Sigmoid colon (tissue), 7 donors: ENCODE results near the gene CCDC68. TPM values are rescaled to one million over a fixed set of nuclear protein-coding genes. Genes with fewer than 3 reads are reported as not detected.

ENCODE experiments used
- DNase-seq: peaks from one replicate; pipeline ENCODE4 v3.0.0-alpha.2; 2019
- H3K27ac ChIP-seq, 4 donors: fragments of 200-600 bp; sonication (generic); one replicate each; pipeline ENCODE4 v1.5.1; 2016 to 2019; ENCODE audit warnings: mild to moderate bottlenecking in 1 of 4
- H3K27me3 ChIP-seq, 3 donors: fragments of 200-600 bp; sonication (generic); one replicate each; pipeline ENCODE4 v1.5.1; 2019; ENCODE audit warnings: mild to moderate bottlenecking in 1 of 3
- H3K36me3 ChIP-seq, 4 donors: fragments of 200-600 bp; sonication (generic); one replicate each; pipeline ENCODE4 v1.5.1; 2016 to 2019
- H3K4me1 ChIP-seq, 4 donors: fragments of 200-600 bp; sonication (generic); one replicate each; pipeline ENCODE4 v1.5.1; 2017 to 2019
- H3K4me3 ChIP-seq, 4 donors: fragments of 200-600 bp; sonication (generic); one replicate each; pipeline ENCODE4 v1.5.1; 2017 to 2019; ENCODE audit warnings: mild to moderate bottlenecking in 2 of 4, moderate library complexity in 1 of 4
- H3K9me3 ChIP-seq, 4 donors: fragments of 200-600 bp in 3 of 4; sonication (generic) in 3 of 4; one replicate each; pipeline versions ENCODE4 v1.5.1 to v1.6.1; 2013 to 2019
- EP300 ChIP-seq, 4 donors: sonication (generic); formaldehyde crosslinking; IDR thresholded peaks; one replicate each; pipeline ENCODE4 v1.6.1; 2017; ENCODE audit warnings: antibody characterized with exemption in 4 of 4
- POLR2A ChIP-seq, 2 donors: fragments of 450-650 bp; IDR thresholded peaks; one replicate each; pipeline ENCODE4 v1.6.1; 2016; ENCODE audit warnings: antibody characterized with exemption in 2 of 2, mild to moderate bottlenecking in 2 of 2, moderate library complexity in 2 of 2
- POLR2AphosphoS5 ChIP-seq, 4 donors: sonication (generic); formaldehyde crosslinking; IDR thresholded peaks; one replicate each; pipeline ENCODE4 v1.6.1; 2017; ENCODE audit warnings: antibody characterized with exemption in 4 of 4
- WGBS, 2 donors: extraction: QIAGEN DNeasy Blood & Tissue Kit; methylation state at CpG; one replicate each; pipeline ENCODE4 v1.1.7; 2013; 5-methylcytosine and 5-hydroxymethylcytosine counted together
- intact Hi-C: fragments of 100-400 bp; cut with DNase I; formaldehyde crosslinking; loops from one replicate; pipeline ENCODE4 v1.15.1; 2023
- polyA plus RNA-seq, 3 donors: library from polyadenylated mRNA; stranded (reverse); fragments of 200-250 nt; gene quantifications; one replicate each; pipeline ENCODE4 v1.2.3, GENCODE V29; 2013
- total RNA-seq, 4 donors: library from RNA; depleted of rRNA; stranded (reverse); fragments of >200 nt; gene quantifications; one replicate each; pipeline ENCODE4 v1.1.0, GENCODE V29; 2016
- TF ChIP-seq, protein P1 (sequence below), 4 experiments: fragments of 450-650 bp in 3 of 4; fragments of 200-600 bp in 1 of 4; IDR thresholded peaks; one replicate each; pipeline ENCODE4 v1.5.1; 2016 to 2019; ENCODE audit warnings: antibody characterized with exemption in 4 of 4, mild to moderate bottlenecking in 3 of 4, moderate library complexity in 2 of 4
- donor health status: healthy with polysubstance abuse.
- donor health status: Bipolar disorder and iron deficiency.
- donor health status: healthy.

CCDC68 gene
- total and polyA plus RNA-seq, 7 donors, result 3.1 to 42.3 (median 5.5) TPM

- DNase-seq, result peak; percentile 48
- Histone ChIP-seq H3K4me1 (no peaks in the 10 kb centered on the region), H3K27me3 (no peaks in the 10 kb centered on the region), H3K36me3 (no peaks in the 10 kb centered on the region), H3K9me3 (no peaks in the 10 kb centered on the region), H3K27ac (no peak overlapping the region), H3K4me3 (no peak overlapping the region)
- TF ChIP-seq POLR2A (IDR thresholded peaks at IDR 0.05), result no peak
- TF ChIP-seq POLR2AphosphoS5 (IDR thresholded peaks at IDR 0.05), result no peak
- no peak for TF ChIP-seq EP300 (IDR thresholded peaks at IDR 0.05)
- TF ChIP-seq, protein P1, sequence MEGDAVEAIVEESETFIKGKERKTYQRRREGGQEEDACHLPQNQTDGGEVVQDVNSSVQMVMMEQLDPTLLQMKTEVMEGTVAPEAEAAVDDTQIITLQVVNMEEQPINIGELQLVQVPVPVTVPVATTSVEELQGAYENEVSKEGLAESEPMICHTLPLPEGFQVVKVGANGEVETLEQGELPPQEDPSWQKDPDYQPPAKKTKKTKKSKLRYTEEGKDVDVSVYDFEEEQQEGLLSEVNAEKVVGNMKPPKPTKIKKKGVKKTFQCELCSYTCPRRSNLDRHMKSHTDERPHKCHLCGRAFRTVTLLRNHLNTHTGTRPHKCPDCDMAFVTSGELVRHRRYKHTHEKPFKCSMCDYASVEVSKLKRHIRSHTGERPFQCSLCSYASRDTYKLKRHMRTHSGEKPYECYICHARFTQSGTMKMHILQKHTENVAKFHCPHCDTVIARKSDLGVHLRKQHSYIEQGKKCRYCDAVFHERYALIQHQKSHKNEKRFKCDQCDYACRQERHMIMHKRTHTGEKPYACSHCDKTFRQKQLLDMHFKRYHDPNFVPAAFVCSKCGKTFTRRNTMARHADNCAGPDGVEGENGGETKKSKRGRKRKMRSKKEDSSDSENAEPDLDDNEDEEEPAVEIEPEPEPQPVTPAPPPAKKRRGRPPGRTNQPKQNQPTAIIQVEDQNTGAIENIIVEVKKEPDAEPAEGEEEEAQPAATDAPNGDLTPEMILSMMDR (IDR thresholded peaks at IDR 0.05), result no peak
- intact Hi-C loops, result no loop called here
- 84 to 87% methylated on average over 6 of the region's 6 CpGs for WGBS, 2 donors
Observed at GRCh38 chr18:54910161-54910919, 48.9 kb downstream of the CCDC68 start.

DNA sequence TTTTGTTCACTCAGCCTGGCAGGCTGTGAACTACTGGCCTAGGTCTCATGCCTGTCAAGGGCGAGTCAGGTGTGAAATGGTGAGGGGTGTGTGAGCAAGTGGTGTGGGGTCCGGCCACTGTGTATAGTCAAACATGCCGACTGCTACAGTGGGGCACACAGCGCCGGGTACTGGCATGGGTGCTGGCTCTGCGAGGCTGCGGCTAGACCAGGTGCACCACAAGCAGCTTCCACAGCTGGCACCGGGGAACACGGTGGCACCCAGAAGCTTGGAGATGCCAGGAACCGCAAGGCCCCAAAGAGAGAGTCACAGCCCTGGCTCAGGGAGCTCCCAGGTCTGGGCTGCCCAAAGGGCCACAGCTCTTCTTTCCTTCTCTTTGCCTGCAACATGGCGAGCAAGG, 49.7 kb downstream of the CCDC68 start:
- intact Hi-C loops, result no loop called here
- 86 to 89% methylated on average over 11 of the region's 11 CpGs for WGBS, 2 donors
- no peak overlapping the region for H3K4me3 ChIP-seq
- DNase-seq, result peak; percentile 40
- TF ChIP-seq POLR2AphosphoS5 (IDR thresholded peaks at IDR 0.05) (no peak), EP300 (IDR thresholded peaks at IDR 0.05) (no peak), POLR2A (IDR thresholded peaks at IDR 0.05) (no peak)
- TF ChIP-seq, protein P1 (IDR thresholded peaks at IDR 0.05), result no peak
- H3K27ac ChIP-seq, result no peak overlapping the region
- H3K36me3 ChIP-seq, result no peaks in the 10 kb centered on the region
- H3K9me3 ChIP-seq, result no peaks in the 10 kb centered on the region
- no peaks in the 10 kb centered on the region for H3K27me3 ChIP-seq
- no peaks in the 10 kb centered on the region for H3K4me1 ChIP-seq

DNA sequence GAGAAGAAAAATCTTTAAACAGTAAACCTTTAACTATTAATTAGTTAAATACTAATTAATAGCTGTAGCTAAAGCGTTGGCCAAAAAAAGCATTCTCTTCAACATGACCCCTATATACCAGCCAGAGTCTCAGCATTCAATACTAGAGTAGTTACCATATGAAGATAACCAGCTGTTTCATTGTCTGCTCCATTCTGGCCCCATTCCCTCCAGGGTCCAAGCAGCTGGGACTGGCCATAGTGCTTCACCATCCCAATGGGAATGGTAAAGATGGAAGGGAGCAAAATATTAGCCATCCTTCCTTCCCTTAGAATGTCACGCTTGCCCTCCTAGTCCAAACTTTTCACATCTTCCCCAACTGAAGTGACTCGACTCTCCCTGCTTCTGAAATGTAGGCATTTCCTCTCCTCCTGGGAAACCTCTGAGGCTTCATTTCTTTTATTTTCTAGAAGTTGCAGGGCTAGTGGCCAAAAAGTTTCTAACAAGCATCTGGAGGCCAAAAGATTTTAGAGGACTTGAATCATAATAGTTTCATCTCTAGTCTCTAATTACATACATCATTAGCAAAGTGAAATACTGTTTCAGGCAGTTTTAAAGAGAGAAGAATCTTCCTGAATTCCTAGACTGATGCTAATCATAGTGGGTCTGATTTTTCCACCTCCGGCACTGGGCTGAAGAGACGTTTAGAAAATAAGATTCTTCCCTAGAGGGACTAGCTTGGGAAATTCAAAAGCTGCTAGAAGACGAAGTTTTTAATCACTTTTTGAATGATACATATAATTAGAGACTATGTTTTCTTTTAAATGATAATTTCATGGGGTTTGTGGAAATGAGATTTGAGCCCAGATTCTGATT, 52.7 kb downstream of the CCDC68 start:
- no peak for DNase-seq
- no peaks in the 10 kb centered on the region for H3K9me3 ChIP-seq
- H3K4me1 ChIP-seq, result no peaks in the 10 kb centered on the region
- H3K27ac ChIP-seq, result no peak overlapping the region
- 76 to 77% methylated on average over 6 of the region's 6 CpGs for WGBS, 2 donors
- no peaks in the 10 kb centered on the region for H3K27me3 ChIP-seq
- no peak overlapping the region for H3K4me3 ChIP-seq
- TF ChIP-seq EP300 (IDR thresholded peaks at IDR 0.05), result no peak
- TF ChIP-seq POLR2AphosphoS5 (IDR thresholded peaks at IDR 0.05), result no peak
- TF ChIP-seq POLR2A (IDR thresholded peaks at IDR 0.05), result no peak
- TF ChIP-seq, protein P1 (IDR thresholded peaks at IDR 0.05), result no peak
- no peaks in the 10 kb centered on the region for H3K36me3 ChIP-seq
- intact Hi-C loops, result no loop called here

DNA sequence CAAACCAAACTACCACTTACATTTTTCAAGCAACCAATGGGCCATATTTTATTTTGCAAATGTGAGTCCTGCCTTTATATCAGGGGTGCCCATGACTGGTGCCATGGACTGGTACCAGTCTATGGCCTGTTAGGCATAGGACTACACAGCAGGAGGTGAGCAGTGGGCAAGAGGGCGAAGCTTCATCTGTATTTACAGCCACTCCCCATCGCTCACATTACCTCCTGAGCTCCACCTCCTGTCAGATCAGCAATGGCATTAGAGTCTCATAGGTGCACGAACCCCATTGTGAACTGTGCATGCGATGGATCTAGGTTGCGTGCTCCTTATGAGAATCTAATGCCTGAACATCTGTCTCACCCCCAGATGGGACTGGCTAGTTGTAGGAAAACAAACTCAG, 53.6 kb downstream of the CCDC68 start:
- intact Hi-C loops, result no loop called here
- H3K27me3 ChIP-seq, result no peaks in the 10 kb centered on the region
- TF ChIP-seq POLR2AphosphoS5 (IDR thresholded peaks at IDR 0.05) (no peak), POLR2A (IDR thresholded peaks at IDR 0.05) (no peak), EP300 (IDR thresholded peaks at IDR 0.05) (no peak)
- TF ChIP-seq, protein P1 (IDR thresholded peaks at IDR 0.05), result no peak
- no peak overlapping the region for H3K27ac ChIP-seq
- WGBS, 2 donors, result 95 to 96% methylated on average over 5 of the region's 5 CpGs
- H3K9me3 ChIP-seq, result no peaks in the 10 kb centered on the region
- no peak for DNase-seq
- no peak overlapping the region for H3K4me3 ChIP-seq
- no peaks in the 10 kb centered on the region for H3K4me1 ChIP-seq
- no peaks in the 10 kb centered on the region for H3K36me3 ChIP-seq
